Retinal pigment epithelial cell (primary cell): ENCODE data around the gene B3GALNT2.

Source experiments
- DNase-seq: peaks from one replicate; pipeline ENCODE4 v3.0.0-alpha.2; 2010; ENCODE audit warnings: low read depth
- H3K4me3 ChIP-seq: 2 replicates; pipeline ENCODE4 v1.5.1; 2011; ENCODE audit warnings: mild to moderate bottlenecking, low read length, control low read depth, moderate library complexity
- TF ChIP-seq, protein P1 (sequence below): conservative IDR thresholded peaks from 2 replicates; pipeline ENCODE4 v1.5.1; 2011; ENCODE audit warnings: low read depth, low read length, control low read depth, inconsistent platforms

B3GALNT2 gene

GRCh38 chr1:235429143-235429542 lies 75.1 kb downstream of the B3GALNT2 start:
- no peak overlapping the region for H3K4me3 ChIP-seq
- no peak for DNase-seq
- TF ChIP-seq, protein P1, sequence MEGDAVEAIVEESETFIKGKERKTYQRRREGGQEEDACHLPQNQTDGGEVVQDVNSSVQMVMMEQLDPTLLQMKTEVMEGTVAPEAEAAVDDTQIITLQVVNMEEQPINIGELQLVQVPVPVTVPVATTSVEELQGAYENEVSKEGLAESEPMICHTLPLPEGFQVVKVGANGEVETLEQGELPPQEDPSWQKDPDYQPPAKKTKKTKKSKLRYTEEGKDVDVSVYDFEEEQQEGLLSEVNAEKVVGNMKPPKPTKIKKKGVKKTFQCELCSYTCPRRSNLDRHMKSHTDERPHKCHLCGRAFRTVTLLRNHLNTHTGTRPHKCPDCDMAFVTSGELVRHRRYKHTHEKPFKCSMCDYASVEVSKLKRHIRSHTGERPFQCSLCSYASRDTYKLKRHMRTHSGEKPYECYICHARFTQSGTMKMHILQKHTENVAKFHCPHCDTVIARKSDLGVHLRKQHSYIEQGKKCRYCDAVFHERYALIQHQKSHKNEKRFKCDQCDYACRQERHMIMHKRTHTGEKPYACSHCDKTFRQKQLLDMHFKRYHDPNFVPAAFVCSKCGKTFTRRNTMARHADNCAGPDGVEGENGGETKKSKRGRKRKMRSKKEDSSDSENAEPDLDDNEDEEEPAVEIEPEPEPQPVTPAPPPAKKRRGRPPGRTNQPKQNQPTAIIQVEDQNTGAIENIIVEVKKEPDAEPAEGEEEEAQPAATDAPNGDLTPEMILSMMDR = no peak

DNA sequence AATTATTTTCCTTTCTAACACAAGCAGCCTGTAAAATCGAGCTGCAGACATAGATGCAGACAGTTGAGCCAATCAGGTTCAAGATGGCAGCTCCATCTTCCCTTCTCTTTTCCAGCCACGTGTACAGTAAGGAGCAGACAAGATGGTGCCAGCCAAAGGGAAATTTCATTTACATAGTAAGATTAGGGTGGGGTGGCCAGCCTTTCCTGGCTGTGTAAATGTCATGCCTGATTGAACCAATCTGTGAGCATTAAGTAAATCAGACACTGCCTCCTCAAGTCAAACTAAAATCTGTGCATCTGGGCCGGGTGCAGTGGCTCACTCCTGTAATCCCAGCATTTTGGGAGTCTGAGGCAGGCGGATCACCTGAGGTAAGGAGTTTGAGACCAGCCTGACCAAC lies 76.8 kb downstream of the B3GALNT2 start:
- TF ChIP-seq, protein P1 = no peak
- no peak for DNase-seq
- no peak overlapping the region for H3K4me3 ChIP-seq

GRCh38 chr1:235426680-235427079 lies 77.6 kb downstream of the B3GALNT2 start:
- TF ChIP-seq, protein P1 = no peak
- H3K4me3 ChIP-seq = no peak overlapping the region
- no peak for DNase-seq

- no peak for DNase-seq
- H3K4me3 ChIP-seq = no peak overlapping the region
- TF ChIP-seq, protein P1 = no peak
Measured at GRCh38 chr1:235426143-235426542, 78.1 kb downstream of the B3GALNT2 start.

DNA sequence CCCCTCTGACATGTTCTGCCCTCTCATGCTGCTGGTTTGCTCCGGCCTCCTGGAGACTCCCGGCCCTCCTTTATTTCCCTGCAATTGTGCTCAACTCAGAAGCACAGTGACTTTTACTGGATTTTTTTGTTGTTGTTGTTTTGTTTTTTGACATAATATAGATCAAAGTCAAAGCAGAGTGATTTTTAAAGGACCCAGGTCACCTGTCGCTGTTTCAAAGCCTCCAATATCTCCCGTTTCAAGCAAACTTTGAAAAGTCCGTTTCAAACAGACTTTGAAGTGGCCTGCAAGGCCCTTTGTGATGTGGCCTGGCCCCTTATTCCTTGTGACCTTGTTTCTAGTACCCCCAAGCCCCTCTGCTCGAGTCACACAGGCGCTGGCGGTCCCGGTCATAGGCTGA lies 78.9 kb downstream of the B3GALNT2 start:
- DNase-seq = no peak
- TF ChIP-seq, protein P1 = no peak
- no peak overlapping the region for H3K4me3 ChIP-seq

- TF ChIP-seq, protein P1 = no peak
Measured at GRCh38 chr1:235424092-235424491, 80.2 kb downstream of the B3GALNT2 start.

GRCh38 chr1:235423214-235423652 lies 81.0 kb downstream of the B3GALNT2 start:
- TF ChIP-seq, protein P1 = no peak
- no peak for DNase-seq
- H3K4me3 ChIP-seq = no peak overlapping the region

More at GRCh38 chr1:235424092-235424491, 80.2 kb downstream of the B3GALNT2 start:
- no peak for DNase-seq
- no peak overlapping the region for H3K4me3 ChIP-seq
